HepG2 (cell line): ENCODE results near the gene METTL27. TPM values are rescaled to one million over a fixed set of nuclear protein-coding genes. Genes with fewer than 3 reads are reported as not detected.
"Not testable (repeated sequence)": the region's sequence is repeated elsewhere in the genome, so short reads cannot be mapped to it uniquely, and the experiment has no call there.

ENCODE experiments used
- ATAC-seq: fragments of 200-7000 bp; cut with Tn5 transposase; 3 replicates; pipeline ENCODE4 v1.9.1; 2020; ENCODE audit warnings: mild to moderate bottlenecking, moderate library complexity
- BruUV-seq: library from RNA; stranded (reverse); fragments of 400-500 nt; replicated peaks from 2 replicates; lab custom pipeline; 2021; lab: Mats Ljungman, UMichigan
- CTCF ChIA-PET: fragments of 300-600 bp; formaldehyde crosslinking; extraction: SDS; loops from one replicate; lab custom pipeline; 2021; ENCODE audit warnings: low total read pairs, inconsistent platforms, low intra/inter-chr PET ratio; lab: Yijun Ruan, JAX
- POLR2A ChIA-PET: fragments of 350-600 bp; sonication (Branson Sonifier 250); formaldehyde crosslinking; loops from one replicate; lab custom pipeline; 2020; ENCODE audit warnings: antibody characterized with exemption, inconsistent platforms; lab: Yijun Ruan, JAX
- DNase-seq: peaks from one replicate; pipeline ENCODE4 v3.0.0-alpha.2; 2015; ENCODE audit warnings: low spot score
- FAIRE-seq: peaks from 3 replicates; lab custom pipeline; 2011; peaks lifted over from hg19 to GRCh38; lab: Jason Lieb, UNC
- H2AFZ ChIP-seq: one replicate; pipeline ENCODE4 v1.6.1; 2011; ENCODE audit warnings: low read length, inconsistent platforms
- H3K27ac ChIP-seq: fragments of 300-600 bp; 3 replicates; pipeline ENCODE4 v1.8.0; 2011; ENCODE audit warnings: mixed run types, mild to moderate bottlenecking, mixed read lengths, low read length, inconsistent platforms; ENCODE audit not compliant: insufficient read depth; ENCODE audit errors: extremely low read length
- H3K27me3 ChIP-seq, 2 experiments: fragments of 200-600 bp in 1 of 2; 2 replicates in 1 of 2; 3 replicates in 1 of 2; pipeline versions ENCODE4 v1.6.0 to v1.8.0; 2011; ENCODE audit warnings: low read length in 2 of 2, mild to moderate bottlenecking in 2 of 2, moderate library complexity in 2 of 2, inconsistent platforms in 1 of 2; ENCODE audit not compliant: insufficient read depth in 2 of 2, control insufficient read depth in 1 of 2
- H3K36me3 ChIP-seq, 2 experiments: fragments of 200-600 bp in 1 of 2; replicated peaks in 1 of 2; 2 replicates in 1 of 2; 3 replicates in 1 of 2; pipeline versions ENCODE4 v1.5.1 to v1.8.0; 2011; ENCODE audit warnings: low read length in 2 of 2, inconsistent platforms in 1 of 2; ENCODE audit not compliant: insufficient read depth in 2 of 2, control insufficient read depth in 1 of 2
- H3K4me1 ChIP-seq: 2 replicates; pipeline ENCODE4 v1.5.1; 2012; ENCODE audit warnings: low read length, inconsistent platforms; ENCODE audit not compliant: insufficient read depth
- H3K4me2 ChIP-seq: 2 replicates; pipeline ENCODE4 v1.6.0; 2011; ENCODE audit warnings: low read depth, low read length, inconsistent platforms
- H3K4me3 ChIP-seq, 3 experiments: fragments of 200-600 bp in 1 of 3; sonication (generic), shearing (Covaris generic) in 1 of 3; replicated peaks in 1 of 3; 2 replicates each; pipeline ENCODE4 v1.5.1; 2011 to 2016; ENCODE audit warnings: low read length in 3 of 3, inconsistent platforms in 2 of 3, low read depth in 2 of 3, mild to moderate bottlenecking in 2 of 3, control low read depth in 1 of 3, mixed read lengths in 1 of 3; ENCODE audit not compliant: insufficient read depth in 1 of 3
- H3K79me2 ChIP-seq: one replicate; pipeline ENCODE4 v1.6.1; 2011; ENCODE audit warnings: low read length, inconsistent platforms; ENCODE audit not compliant: insufficient read depth
- H3K9ac ChIP-seq: 2 replicates; pipeline ENCODE4 v1.6.0; 2011; ENCODE audit warnings: mild to moderate bottlenecking, low read depth, low read length, inconsistent platforms; ENCODE audit not compliant: insufficient read depth
- H3K9me3 ChIP-seq: 2 replicates; pipeline ENCODE4 v1.5.1; 2012; ENCODE audit warnings: mild to moderate bottlenecking, low read length
- H4K20me1 ChIP-seq: 2 replicates; pipeline ENCODE4 v1.6.0; 2011; ENCODE audit warnings: inconsistent platforms, mild to moderate bottlenecking, low read length, moderate library complexity; ENCODE audit not compliant: insufficient read depth
- GLI4 ChIP-seq: sonication (generic); formaldehyde crosslinking; IDR thresholded peaks from 2 replicates; pipeline ENCODE4 v1.5.1; 2020; ENCODE audit warnings: missing genetic modification reagents, mild to moderate bottlenecking, moderate library complexity, borderline replicate concordance
- WGBS: methylation state at CpG from one replicate; pipeline ENCODE4 v1.1.6; 2017; ENCODE audit warnings: low lambda C conversion rate; 5-methylcytosine and 5-hydroxymethylcytosine counted together
- in situ Hi-C: cut with HindIII; loops from 2 replicates; pipeline ENCODE4 v1.10.0; 2017; ENCODE audit warnings: low pct_unique_long_range_greater_than_20kb; ENCODE audit not compliant: extremely low pct_ligation_motif_present
- intact Hi-C: fragments of 100-400 bp; cut with micrococcal nuclease; formaldehyde crosslinking; loops from one replicate; pipeline ENCODE4 v1.10.0; 2022; ENCODE audit not compliant: unreplicated experiment
- polyA plus RNA-seq, 8 experiments: library from polyadenylated mRNA; depleted of rRNA in 3 of 8; stranded (reverse) in 7 of 8; unstranded in 1 of 8; fragments of >200 nt; fragmentation: Illumina TruSeq in 4 of 8; extraction: Trizol in 4 of 8; gene quantifications; 2 replicates each; pipeline versions ENCODE4 v1.2.1 to v1.2.3, GENCODE V29; 2011 to 2016; ENCODE audit warnings: low read depth in 4 of 8, missing spikeins in 1 of 8, mixed read lengths in 1 of 8; ENCODE audit not compliant: insufficient read depth in 1 of 8
- total RNA-seq, 5 experiments: library from RNA; depleted of rRNA; stranded (reverse); fragments of >200 nt; fragmentation: Illumina TruSeq; extraction: Trizol; gene quantifications; 2 replicates each; pipeline ENCODE4 v1.2.3, GENCODE V29; 2016; ENCODE audit warnings: low read depth in 1 of 5
- TF ChIP-seq, protein P1 (sequence below): sonication (generic); formaldehyde crosslinking; IDR thresholded peaks from 2 replicates; pipeline ENCODE4 v1.5.0; 2020; ENCODE audit warnings: mild to moderate bottlenecking, missing genetic modification reagents

The METTL27 gene
- total and polyA plus RNA-seq, 2 of the 13 experiments (the other 11 are each of a cell fraction or from before 2014, with no cell fraction given), result 2.0 to 3.0 TPM

DNA sequence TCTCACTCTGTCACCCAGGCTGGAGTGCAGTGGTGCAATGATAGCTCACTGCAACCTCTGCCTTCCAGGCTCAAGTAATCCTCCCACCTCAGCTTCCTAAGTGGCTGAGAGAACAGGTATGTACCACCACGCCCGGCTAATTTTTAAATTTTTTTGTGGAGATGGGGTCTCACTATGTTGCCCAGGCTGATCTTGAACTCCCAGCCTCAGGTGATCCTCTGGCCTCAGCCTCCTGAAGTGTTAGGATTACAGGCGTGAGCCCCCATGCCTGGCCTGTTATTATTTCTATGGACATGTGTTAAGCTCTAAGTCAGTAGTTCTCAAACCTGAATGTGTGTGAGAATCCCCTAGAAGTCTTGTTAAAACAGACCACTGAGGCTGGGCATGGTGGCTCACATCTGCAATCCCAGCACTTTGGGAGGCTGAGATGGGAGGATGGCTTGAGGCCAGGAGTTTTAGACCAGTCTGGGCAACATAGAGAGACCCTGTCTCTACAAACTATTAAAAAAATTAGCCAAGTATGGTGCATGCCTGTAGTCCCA is 43.2 kb upstream of the METTL27 start:
- Histone ChIP-seq H3K9ac (no peak overlapping the region), H2AFZ (no peak overlapping the region), H3K4me1 (peaks cover 30% of the 10 kb centered on the region), H3K79me2 (no peaks in the 10 kb centered on the region), H3K4me2 (no peak overlapping the region), H3K36me3 (no peaks in the 10 kb centered on the region), H3K4me3 (no peak overlapping the region), H3K27me3 (peaks cover 1 to 28% of the 10 kb centered on the region in 2 experiments; a peak in 4 of 5 replicates), H4K20me1 (no peaks in the 10 kb centered on the region), H3K27ac (no peak overlapping the region), H3K9me3 (no peaks in the 10 kb centered on the region)
- intact Hi-C loops (no loop called here), in situ Hi-C loops (no loop called here)
- TF ChIP-seq, protein P1, sequence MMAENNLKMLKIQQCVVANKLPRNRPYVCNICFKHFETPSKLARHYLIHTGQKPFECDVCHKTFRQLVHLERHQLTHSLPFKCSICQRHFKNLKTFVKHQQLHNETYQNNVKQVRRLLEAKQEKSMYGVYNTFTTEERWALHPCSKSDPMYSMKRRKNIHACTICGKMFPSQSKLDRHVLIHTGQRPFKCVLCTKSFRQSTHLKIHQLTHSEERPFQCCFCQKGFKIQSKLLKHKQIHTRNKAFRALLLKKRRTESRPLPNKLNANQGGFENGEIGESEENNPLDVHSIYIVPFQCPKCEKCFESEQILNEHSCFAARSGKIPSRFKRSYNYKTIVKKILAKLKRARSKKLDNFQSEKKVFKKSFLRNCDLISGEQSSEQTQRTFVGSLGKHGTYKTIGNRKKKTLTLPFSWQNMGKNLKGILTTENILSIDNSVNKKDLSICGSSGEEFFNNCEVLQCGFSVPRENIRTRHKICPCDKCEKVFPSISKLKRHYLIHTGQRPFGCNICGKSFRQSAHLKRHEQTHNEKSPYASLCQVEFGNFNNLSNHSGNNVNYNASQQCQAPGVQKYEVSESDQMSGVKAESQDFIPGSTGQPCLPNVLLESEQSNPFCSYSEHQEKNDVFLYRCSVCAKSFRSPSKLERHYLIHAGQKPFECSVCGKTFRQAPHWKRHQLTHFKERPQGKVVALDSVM (CRISPR knock-in tag), result 0 out of 2 replicates have a peak, but pooled peaks have one; percentile 15
- TF ChIP-seq GLI4, result no peak
- ChIA-PET POLR2A (no interaction called here), CTCF (no interaction called here)
- ATAC-seq (no peak), DNase-seq (no peak), FAIRE-seq (no peak)
- WGBS, result 56% methylated on average over 3 of the region's 3 CpGs
- no TSS peak for BruUV-seq

DNA sequence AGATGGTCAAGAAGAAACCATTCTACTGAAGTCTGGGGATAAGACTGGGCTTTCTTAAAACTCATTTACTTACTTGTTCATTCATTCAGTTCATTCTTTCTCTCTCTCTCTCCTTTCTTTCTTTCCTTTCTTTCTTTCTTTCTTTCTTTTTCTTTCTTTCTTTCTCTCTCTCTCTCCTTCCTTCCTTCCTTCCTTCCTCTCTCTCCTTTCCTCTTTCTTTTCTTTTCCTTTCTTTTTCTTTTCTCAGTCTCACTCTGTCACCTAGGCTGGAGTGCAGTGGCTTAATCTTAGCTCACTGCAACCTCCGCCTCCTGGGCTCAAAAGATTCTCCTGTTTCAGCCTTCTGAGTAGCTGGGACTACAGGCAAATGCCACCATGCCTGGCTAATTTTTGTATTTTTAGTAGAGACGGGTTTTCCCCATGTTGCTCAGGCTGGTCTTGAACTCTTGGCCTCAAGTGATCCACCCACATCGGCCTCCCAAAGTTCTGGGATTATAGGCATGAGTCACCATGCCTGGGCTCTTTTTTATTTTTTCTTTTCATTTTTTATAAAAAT is 42.6 kb upstream of the METTL27 start:
- FAIRE-seq, ATAC-seq, in situ Hi-C loops, H4K20me1 ChIP-seq, intact Hi-C loops, BruUV-seq, DNase-seq, H3K36me3 ChIP-seq, H3K4me3 ChIP-seq, H3K27ac ChIP-seq, H3K9me3 ChIP-seq, H3K79me2 ChIP-seq, H3K4me2 ChIP-seq, H2AFZ ChIP-seq, CTCF ChIA-PET, H3K9ac ChIP-seq: not testable (repeated sequence)
- H3K4me1 ChIP-seq, result peaks cover 36% of the 10 kb centered on the region
- 36% methylated on average over 3 of the region's 3 CpGs for WGBS
- H3K27me3 ChIP-seq, result peaks cover 1 to 28% of the 10 kb centered on the region in 2 experiments; a peak in 4 of 5 replicates
- POLR2A ChIA-PET, result interaction anchor here (1.0 kb wide), 1 partner anchor 14 kb away, joined by 4 read pairs; no protein-coding TSS in a partner anchor
